ENCODE measurements around the gene TENM4.

GRCh38 chr11:78878631-78879030, 562.2 kb downstream of the TENM4 start:
- TF ChIP-seq CTCF (IDR thresholded peaks at IDR 0.05): no peak
- TF ChIP-seq USF2 (IDR thresholded peaks at IDR 0.05): no peak
- no peak for TF ChIP-seq JUNB (IDR thresholded peaks at IDR 0.05)
